ENCODE data around the gene NCK2.

The NCK2 gene
- 128 to 144 reads per million in 2 donors for total RNA-seq

GRCh38 chr2:105744909-105745853 is at the start of gene NCK2:
TSS of gene NCK2 (plus strand) at chr2:105744912. CDS start at chr2:105855064, 110,152 bp downstream.
- DNase-seq, result no peak

GRCh38 chr2:105697781-105698449 is 46.8 kb upstream of the NCK2 start:
- no peak for DNase-seq

- no peak for DNase-seq
Observed at GRCh38 chr2:105698820-105699219, 45.9 kb upstream of the NCK2 start.

- no peak for DNase-seq
Observed at GRCh38 chr2:105701042-105701441, 43.7 kb upstream of the NCK2 start.

- no peak for DNase-seq
Observed at GRCh38 chr2:105708697-105709096, 36.0 kb upstream of the NCK2 start.

- no peak for DNase-seq
Observed at GRCh38 chr2:105711394-105711793, 33.3 kb upstream of the NCK2 start.

- DNase-seq, result no peak
Observed at GRCh38 chr2:105712166-105712915, 32.4 kb upstream of the NCK2 start.

GRCh38 chr2:105712981-105713596 is 31.6 kb upstream of the NCK2 start:
- DNase-seq, result no peak

- DNase-seq, result no peak
Observed at GRCh38 chr2:105714141-105714540, 30.6 kb upstream of the NCK2 start.

- no peak for DNase-seq
Observed at GRCh38 chr2:105718846-105719481, 25.7 kb upstream of the NCK2 start.

GRCh38 chr2:105721991-105722511 is 22.7 kb upstream of the NCK2 start:
- DNase-seq, result no peak

- no peak for DNase-seq
Observed at GRCh38 chr2:105722726-105723297, 21.9 kb upstream of the NCK2 start.

- no peak for DNase-seq
Observed at GRCh38 chr2:105723431-105723830, 21.3 kb upstream of the NCK2 start.

- no peak for DNase-seq
Observed at GRCh38 chr2:105725388-105725787, 19.3 kb upstream of the NCK2 start.

GRCh38 chr2:105730170-105730569 is 14.5 kb upstream of the NCK2 start:
- no peak for DNase-seq

GRCh38 chr2:105731511-105731910 is 13.2 kb upstream of the NCK2 start:
- DNase-seq, result no peak

- no peak for DNase-seq
Observed at GRCh38 chr2:105732101-105732500, 12.6 kb upstream of the NCK2 start.

- no peak for DNase-seq
Observed at GRCh38 chr2:105732955-105733607, 11.6 kb upstream of the NCK2 start.

- DNase-seq, result no peak
Observed at GRCh38 chr2:105733875-105734274, 10.8 kb upstream of the NCK2 start.

- no peak for DNase-seq
Observed at GRCh38 chr2:105734762-105735538, 9.8 kb upstream of the NCK2 start.

All from T-helper 9 cell (primary cell).